Stimulated activated CD4-positive, alpha-beta T cell treated with anti-CD3 and anti-CD28 coated beads, Interleukin-1b, Interleukin-23, amount 100 ng/mL, for 4 hours (primary cell): ENCODE measurements around the gene C14orf132.

Experiments used
- DNase-seq, 2 donors: peaks; one replicate each; pipeline ENCODE4 v3.0.0-alpha.2; 2020; ENCODE audit warnings: low read depth in 2 of 2

Gene C14orf132

DNA sequence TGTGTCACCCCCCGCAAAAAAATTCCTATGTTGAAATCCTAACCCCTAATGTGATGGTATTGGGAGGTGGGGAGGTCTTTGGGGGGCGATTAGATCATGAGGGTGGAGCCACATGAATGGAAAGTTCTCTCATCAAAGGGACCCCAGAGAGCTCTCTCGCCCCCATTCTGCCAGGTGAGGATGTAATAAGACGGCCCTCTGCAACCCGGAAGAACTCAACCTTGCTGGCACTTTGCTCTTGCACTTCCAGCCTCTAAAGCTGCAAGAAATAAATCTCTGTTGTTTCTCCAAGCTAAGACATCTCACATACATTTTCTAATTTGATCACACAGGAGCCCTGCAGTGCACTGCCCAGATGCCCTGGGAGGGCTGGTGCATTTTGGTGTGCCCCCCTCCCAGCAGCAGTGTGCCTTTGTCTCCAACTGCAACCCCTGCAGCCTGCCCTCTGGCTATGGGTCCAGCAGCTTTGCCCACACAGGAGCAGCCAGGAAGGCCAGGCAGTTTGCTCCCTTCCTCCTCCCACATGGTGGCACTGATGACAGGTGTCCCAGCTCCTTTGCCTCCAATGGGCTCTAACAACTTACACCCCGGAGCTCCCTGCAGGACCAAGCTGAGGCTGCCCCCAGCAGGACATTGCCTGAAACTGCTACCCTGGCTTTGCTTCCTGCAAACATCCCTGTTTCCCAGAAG is 59.3 kb downstream of the C14orf132 start:
- DNase-seq, result no peak

DNA sequence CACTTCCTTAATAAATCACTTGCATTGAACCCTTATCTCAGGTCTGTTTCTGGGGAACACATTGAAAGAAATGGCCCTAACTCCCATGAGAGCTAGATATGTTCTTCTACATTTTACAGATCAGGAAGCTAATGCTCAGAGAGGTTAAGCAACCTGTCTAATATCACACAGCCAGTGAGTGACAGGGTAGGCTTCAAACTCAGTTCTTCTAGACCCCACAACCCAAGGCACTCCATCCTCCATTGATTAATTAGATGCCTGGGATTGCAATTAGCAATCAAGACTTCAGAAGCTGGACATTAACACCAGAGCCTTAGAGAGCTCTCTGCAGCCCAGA is 59.8 kb downstream of the C14orf132 start:
- no peak for DNase-seq

- DNase-seq, result peak; percentile 52 to 53
Measured at GRCh38 chr14:96100161-96101064, 61.3 kb downstream of the C14orf132 start.

GRCh38 chr14:96102081-96102856 is 63.1 kb downstream of the C14orf132 start:
- no peak for DNase-seq

GRCh38 chr14:96103075-96103474 is 63.9 kb downstream of the C14orf132 start:
- no peak for DNase-seq

GRCh38 chr14:96103560-96104460 is 64.6 kb downstream of the C14orf132 start:
- no peak for DNase-seq

- no peak for DNase-seq
Measured at GRCh38 chr14:96104469-96105057, 65.4 kb downstream of the C14orf132 start.

- no peak for DNase-seq
Measured at GRCh38 chr14:96105089-96105925, 66.1 kb downstream of the C14orf132 start.

DNA sequence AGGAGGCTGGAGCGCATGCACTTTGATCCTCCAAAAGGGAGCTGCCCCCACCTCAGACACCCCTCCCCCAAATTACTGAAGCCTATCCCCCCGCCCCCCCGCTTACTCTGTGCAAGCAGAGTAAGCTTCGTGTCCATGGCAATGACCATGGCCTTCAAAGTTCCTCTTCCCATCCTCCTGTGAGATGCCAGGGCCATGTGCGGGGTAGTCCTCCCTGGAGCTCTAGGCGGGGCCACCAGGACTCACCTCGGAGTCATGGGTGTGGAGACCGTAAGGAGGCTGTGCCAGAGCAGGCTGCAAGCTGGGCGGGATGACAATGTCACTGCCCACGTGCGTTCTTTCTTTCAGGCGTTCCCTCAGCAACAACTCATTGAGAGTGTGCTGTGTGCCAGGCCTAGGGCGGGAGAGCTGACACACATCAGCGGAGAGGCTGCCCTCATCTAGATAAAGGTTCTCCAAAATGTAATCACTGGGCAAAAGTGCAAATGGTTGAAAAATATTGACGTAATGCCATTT is 66.8 kb downstream of the C14orf132 start:
- DNase-seq, result no peak

GRCh38 chr14:96106891-96107290 is 67.7 kb downstream of the C14orf132 start:
- no peak for DNase-seq

DNA sequence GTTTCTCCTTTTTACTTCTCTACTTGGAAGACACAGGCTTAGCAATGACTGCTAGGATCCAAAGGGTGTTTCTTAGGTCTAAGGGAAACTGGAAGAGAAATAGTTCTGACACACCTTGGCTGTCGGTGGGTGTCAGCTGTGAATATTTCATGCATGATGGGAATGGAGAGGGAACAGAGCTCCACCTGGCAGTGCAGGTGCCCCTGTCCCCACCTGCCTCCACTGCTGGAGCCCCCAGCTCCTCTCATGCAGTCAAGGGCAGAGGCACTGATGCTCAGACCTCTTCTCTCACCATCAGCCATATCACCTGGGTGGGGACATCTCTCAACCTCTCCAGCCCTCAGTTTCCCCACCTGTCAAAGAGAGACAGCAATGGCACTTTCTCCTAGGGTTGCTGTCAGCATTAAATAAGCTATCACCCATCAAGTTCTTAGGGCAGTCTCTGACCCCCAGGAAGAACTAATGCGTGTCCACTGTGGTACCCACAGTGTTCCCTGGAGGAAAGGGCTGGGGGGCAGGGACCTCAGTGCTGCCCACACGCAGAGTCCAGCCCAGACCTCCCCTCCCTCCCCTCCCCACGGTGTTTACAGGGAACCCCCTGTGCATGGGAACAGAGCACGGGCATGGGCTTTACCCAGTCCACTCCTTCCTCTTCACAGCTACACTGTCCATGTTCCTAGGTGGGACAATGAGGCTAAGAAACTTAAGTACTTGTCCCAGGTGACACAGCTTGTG is 69.1 kb downstream of the C14orf132 start:
- no peak for DNase-seq

GRCh38 chr14:96108911-96109310 is 69.7 kb downstream of the C14orf132 start:
- DNase-seq, result no peak

GRCh38 chr14:96109596-96110355 is 70.6 kb downstream of the C14orf132 start:
- DNase-seq, result no peak

- DNase-seq, result no peak
Measured at GRCh38 chr14:96112032-96112431, 72.9 kb downstream of the C14orf132 start.

DNA sequence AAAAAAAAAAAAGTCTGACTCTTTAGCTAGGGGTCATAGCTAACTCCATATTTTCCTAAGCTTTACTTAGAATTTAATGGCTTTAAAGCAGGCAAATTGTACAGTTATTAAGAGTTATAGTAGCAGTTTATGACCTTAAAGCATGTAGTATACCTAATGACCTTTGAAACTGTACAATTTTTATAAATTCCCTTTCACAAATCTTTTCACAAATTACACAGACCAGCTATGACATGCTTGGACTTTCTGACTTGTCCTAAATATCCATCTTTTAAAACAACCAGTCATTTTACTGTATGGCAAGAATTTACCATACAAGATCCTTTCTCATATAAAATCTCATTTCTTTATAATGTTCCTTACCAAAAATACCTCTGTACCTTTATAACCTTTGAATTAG is 74.8 kb downstream of the C14orf132 start:
- DNase-seq, result no peak

GRCh38 chr14:96117101-96117897 is 78.1 kb downstream of the C14orf132 start:
- no peak for DNase-seq

DNA sequence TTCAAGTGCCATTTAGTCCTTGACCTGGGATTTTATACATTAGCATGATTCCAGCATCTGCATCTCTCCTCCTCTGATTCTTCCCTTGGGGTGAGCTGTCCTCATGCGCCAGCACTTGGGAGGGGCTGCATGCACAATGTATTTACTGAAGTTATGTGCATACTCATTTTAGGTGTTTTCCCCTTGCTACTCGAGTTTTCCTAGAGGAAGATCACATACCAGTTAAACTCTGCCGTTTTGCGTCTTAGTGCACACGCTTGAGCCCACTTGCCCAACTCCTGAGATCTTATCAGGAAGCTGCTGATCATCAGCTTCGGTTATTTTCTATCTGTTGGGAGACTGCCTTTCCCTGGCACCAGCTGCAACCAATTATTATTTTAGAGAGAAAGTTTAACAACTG is 78.8 kb downstream of the C14orf132 start:
- DNase-seq, result no peak

GRCh38 chr14:96118391-96118790 is 79.2 kb downstream of the C14orf132 start:
- no peak for DNase-seq
